DLD1 (cell line): ENCODE data around the gene CASP5.
"Not testable (repeated sequence)": the region's sequence is repeated elsewhere in the genome, so short reads cannot be mapped to it uniquely, and the experiment has no call there.

ENCODE experiments used
- in situ Hi-C: cut with HindIII; loops from 2 replicates; pipeline ENCODE4 v1.10.0; 2017; ENCODE audit warnings: low sequenced_read_pairs

CASP5 gene

DNA sequence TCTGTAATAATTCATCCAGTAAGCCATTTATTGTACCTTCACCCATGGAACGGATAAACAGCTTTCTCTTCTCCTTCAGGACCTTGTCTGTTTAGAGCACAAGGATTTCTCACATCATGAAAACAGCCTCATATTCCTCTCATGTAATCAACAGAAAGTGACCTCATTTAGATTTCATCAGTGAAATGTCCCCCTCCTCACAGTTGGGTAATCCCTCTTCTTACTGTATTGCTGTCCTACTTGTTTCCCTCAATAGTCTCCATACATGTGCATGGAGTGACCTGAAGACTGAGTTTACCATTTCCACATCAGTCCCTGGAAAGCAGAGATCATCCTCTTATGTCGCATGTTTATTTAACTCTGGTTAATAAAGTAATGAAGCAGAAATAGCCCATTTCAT is 11.4 kb upstream of the CASP5 start:
- in situ Hi-C loops: not testable (repeated sequence)

DNA sequence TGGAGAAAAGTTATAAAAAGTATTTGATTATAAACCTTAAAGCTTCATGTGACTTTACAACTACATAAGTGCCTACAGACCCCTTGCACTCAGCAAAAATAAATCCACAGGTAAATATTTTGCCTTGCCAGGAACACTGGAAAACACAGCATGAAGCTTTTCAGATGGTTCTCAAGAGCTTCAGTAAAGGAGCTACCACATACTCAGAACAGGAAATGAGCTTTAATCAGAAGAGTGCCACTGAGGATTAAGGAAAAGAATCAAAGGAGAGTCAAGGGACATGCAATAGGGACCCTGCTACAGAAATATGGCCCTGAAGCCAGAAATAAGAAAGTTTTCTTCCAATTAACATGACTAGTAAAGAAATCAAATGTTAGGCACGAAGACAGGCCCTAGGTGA is 10.8 kb upstream of the CASP5 start:
- in situ Hi-C loops: no loop called here

DNA sequence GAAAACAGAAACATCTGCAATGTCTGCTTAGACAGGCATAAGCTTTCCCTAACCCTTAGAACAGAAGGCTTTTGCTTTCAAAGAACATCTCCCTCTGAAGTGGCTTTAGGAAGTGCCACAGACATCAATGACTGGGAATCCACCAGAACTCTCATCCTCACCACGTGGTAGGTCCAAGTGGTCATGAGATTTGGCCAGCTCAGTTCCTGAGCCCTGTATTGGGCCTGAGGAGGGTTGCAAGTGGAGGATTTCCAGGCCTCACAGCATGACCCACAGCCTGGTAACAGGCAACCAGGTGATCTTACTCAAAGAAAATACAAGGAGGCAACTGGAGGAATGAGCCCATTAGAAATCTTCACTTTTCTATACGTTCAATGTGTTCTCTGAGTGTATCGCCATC is 10.4 kb upstream of the CASP5 start:
- in situ Hi-C loops: no loop called here

GRCh38 chr11:105032495-105032894 is 9.5 kb upstream of the CASP5 start:
- in situ Hi-C loops: no loop called here

GRCh38 chr11:105027678-105028077 is 4.7 kb upstream of the CASP5 start:
- in situ Hi-C loops: no loop called here

DNA sequence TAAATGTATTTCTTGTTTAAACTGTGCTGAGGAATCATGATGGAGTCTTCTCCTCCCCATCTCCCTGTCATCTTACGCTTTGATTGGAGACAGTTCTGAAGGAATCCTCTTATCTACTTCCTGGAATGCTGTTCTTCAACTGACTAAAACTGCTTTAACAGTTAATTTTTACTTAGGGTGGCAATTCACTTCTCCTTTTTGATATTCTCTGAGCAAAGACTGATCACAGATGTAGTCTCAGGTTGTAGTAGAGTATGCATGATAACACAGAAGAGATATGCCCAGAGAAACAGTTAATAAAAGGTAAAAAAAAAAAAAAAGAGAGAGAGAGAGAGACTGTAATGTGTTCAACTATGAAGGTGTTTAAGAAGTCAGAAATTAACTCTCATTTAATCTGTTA is 1.4 kb upstream of the CASP5 start:
- in situ Hi-C loops: no loop called here

- in situ Hi-C loops: no loop called here
Observed at GRCh38 chr11:105022527-105022926, 441 bp downstream of the CASP5 start.

DNA sequence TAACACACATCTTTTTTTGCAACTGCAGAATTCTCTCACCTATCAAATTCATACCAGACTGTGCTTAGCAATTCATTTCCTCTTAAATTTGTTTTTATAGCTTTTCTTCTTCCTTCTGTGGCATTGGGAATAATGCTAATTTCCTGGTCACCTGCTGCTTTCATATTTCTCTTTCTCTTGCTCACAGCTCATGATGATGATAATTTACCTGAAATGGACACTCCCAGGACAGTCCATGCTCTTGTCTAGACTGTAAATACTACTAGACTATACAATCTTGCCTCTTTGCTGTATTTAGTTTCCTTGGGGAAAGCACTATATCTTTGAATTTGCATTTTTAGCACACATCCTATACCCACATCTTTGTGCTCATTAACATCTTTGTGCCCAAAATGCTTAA is 15.5 kb downstream of the CASP5 start:
- in situ Hi-C loops: no loop called here

- in situ Hi-C loops: no loop called here
Observed at GRCh38 chr11:105005451-105005845, 17.5 kb downstream of the CASP5 start.

GRCh38 chr11:105004021-105004420 is 18.9 kb downstream of the CASP5 start:
- in situ Hi-C loops: no loop called here

DNA sequence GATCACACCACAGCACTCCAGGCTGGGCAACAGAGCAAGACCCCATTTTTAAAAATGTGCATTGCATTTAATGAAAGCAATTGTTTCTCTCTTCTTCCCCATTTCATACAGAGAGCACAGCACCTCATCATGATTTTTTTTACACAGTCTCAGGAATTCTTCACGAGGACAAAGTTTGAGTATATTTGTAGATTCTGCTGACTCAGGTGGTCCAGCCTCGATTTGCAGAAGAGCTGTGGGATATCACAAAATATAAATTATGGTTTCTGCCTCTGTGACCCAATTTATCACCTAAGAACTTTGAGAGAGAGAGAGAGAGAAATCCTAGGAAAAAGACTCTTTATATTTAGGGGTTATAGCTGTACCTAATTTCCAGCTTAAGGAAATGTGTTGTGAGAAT is 19.8 kb downstream of the CASP5 start:
- in situ Hi-C loops: no loop called here

DNA sequence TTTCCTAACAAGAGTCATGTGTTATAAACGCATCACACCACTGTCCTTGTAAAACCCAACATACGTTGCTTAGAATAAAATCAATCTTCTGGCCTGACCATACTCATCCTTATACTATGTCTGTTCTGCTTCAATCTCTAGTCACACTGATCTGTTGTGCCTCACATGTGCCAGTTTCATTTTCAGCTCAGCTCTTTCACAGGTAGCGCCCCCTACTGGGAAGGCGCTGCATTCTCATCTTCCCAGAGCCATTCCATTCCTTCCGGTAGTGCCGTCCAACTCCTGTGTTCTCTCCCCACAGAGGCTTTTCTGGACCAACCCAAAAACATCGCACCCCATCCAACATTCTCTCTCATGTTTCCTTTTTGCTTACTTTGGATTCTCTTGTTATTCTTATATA is 22.2 kb downstream of the CASP5 start:
- in situ Hi-C loops: no loop called here

DNA sequence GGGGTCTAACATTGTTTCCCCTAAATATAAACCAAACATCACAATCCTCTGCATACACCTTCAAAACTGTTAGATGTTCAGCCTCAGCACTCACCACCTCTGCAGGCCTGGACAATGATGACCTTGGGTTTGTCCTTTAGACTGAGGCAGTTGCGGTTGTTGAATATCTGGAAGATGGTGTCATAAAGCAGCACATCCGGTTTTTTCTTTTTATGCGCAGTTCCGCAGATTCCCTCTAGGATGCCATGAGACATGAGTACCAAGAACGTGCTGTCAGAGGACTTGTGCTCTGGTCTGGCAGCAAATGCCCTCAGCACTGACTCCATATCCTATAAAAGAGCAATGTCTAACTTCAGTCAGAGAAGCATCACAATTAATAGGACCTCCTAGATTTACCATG is 22.8 kb downstream of the CASP5 start:
- in situ Hi-C loops: no loop called here

- in situ Hi-C loops: no loop called here
Observed at GRCh38 chr11:104999721-105000120, 23.2 kb downstream of the CASP5 start.

- in situ Hi-C loops: no loop called here
Observed at GRCh38 chr11:104997288-104997687, 25.7 kb downstream of the CASP5 start.

DNA sequence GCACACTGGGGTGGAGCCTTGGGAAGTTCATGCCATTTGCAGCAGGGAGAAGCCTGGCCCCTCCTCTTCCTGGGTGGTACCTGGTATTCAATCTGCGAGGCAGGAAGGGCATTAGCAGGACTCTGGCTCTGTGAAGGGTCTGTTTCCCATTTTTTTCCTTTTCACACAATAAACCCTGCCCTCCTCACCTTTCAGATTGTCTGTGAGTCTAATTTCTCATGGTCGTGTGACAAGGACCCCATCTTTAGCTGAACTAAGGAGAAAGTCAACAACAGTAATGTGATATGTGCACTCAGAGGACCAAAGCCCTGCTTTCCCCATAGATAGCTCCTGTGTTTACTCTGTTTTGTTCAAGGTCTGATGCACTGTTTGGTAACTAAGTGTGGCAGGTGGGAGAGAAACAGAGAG is 28.0 kb downstream of the CASP5 start:
- in situ Hi-C loops: no loop called here

GRCh38 chr11:104992781-104993180 is 30.2 kb downstream of the CASP5 start:
- in situ Hi-C loops: no loop called here

- in situ Hi-C loops: no loop called here
Observed at GRCh38 chr11:104991994-104992393, 31.0 kb downstream of the CASP5 start.

GRCh38 chr11:104984808-104985207 is 38.2 kb downstream of the CASP5 start:
- in situ Hi-C loops: no loop called here

GRCh38 chr11:104979839-104980238 is 43.1 kb downstream of the CASP5 start:
- in situ Hi-C loops: no loop called here

DNA sequence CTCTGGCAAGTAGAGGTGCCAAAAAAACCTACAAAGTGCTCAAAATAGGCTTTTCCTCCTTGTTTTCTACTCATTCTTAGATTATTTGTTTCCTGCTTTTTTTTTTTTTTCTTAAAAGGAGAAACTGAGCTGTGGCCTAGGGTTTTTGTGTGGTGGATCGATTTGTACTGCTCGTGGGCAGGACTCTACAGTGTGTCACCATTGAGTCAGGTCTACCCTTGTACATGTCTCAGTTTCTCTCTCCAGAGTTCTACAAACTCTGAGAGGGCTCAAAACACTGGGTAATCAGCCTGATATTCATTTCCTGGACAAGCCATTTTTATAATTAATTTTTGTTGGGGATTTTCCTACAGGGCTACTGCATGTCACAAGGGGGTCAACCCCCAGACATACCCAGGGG is 49.4 kb downstream of the CASP5 start:
- in situ Hi-C loops: no loop called here

GRCh38 chr11:104972924-104973323 is 50.0 kb downstream of the CASP5 start:
- in situ Hi-C loops: not testable (repeated sequence)

DNA sequence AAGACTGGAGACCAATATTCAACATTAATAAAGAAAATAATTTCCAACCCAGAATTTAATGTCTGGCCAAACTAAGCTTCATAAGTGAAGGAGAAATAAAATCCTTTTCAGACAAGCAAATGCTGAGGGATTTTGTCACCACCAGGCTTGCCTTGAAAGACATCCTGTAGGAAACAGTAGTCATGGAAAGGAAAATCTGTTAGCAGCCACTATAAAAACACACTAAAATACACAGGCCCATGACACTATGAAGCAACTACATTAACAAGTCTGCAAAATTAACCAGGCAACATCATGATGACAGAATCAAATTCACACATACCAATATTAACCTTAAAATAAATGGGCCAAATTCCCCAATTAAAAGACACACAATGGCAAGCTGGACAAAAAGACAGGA is 52.2 kb downstream of the CASP5 start:
- in situ Hi-C loops: no loop called here
